Endothelial cell of umbilical vein (primary cell): ENCODE measurements around the gene ARHGEF19. TPM values are rescaled to one million over a fixed set of nuclear protein-coding genes. Genes with fewer than 3 reads are reported as not detected.

ENCODE experiments used
- BruUV-seq: library from RNA; stranded (reverse); fragments of 400-500 nt; replicated peaks from 2 replicates; lab custom pipeline; 2021; lab: Mats Ljungman, UMichigan
- CTCF ChIA-PET: fragments of 300-600, 350-600 bp; sonication (Branson Sonifier 250); formaldehyde crosslinking; loops from one replicate; lab custom pipeline; 2021; ENCODE audit warnings: antibody characterized with exemption, inconsistent platforms; lab: Charles Lee
- POLR2A ChIA-PET: fragments of 300-600, 350-600 bp; sonication (Branson Sonifier 250); formaldehyde crosslinking; loops from one replicate; lab custom pipeline; 2021; ENCODE audit warnings: antibody characterized with exemption, inconsistent platforms; lab: Charles Lee
- DNase-seq: peaks from one replicate; pipeline ENCODE4 v3.0.0-alpha.2; 2011; ENCODE audit warnings: low read depth, low spot score
- FAIRE-seq: peaks from 2 replicates; lab custom pipeline; 2011; peaks lifted over from hg19 to GRCh38; lab: Jason Lieb, UNC
- H2AFZ ChIP-seq: 2 replicates; pipeline ENCODE4 v1.6.0; 2012; ENCODE audit warnings: low read depth, low read length, control low read depth, inconsistent platforms
- H3K27ac ChIP-seq: 2 replicates; pipeline ENCODE4 v1.5.1; 2011; ENCODE audit warnings: low read depth, mild to moderate bottlenecking, control low read depth, low read length, moderate library complexity; ENCODE audit not compliant: insufficient read depth
- H3K27me3 ChIP-seq, 2 experiments: 2 replicates each; pipeline versions ENCODE4 v1.6.0 to v1.6.1; 2011; ENCODE audit warnings: low read length in 2 of 2, mixed read lengths in 1 of 2; ENCODE audit not compliant: control insufficient read depth in 2 of 2, insufficient read depth in 2 of 2
- H3K36me3 ChIP-seq, 2 experiments: 2 replicates in 1 of 2; 3 replicates in 1 of 2; pipeline ENCODE4 v1.5.1; 2011; ENCODE audit warnings: low read length in 2 of 2, mild to moderate bottlenecking in 1 of 2, moderate library complexity in 1 of 2; ENCODE audit not compliant: control insufficient read depth in 2 of 2, insufficient read depth in 2 of 2; ENCODE audit errors: extremely low read depth in 1 of 2
- H3K4me1 ChIP-seq: 3 replicates; pipeline ENCODE4 v1.5.1; 2011; ENCODE audit warnings: mild to moderate bottlenecking, low read length; ENCODE audit not compliant: control insufficient read depth, insufficient read depth; ENCODE audit errors: extremely low read depth
- H3K4me2 ChIP-seq: 2 replicates; pipeline ENCODE4 v1.6.1; 2011; ENCODE audit warnings: low read length, control low read depth, mixed read lengths; ENCODE audit not compliant: insufficient read depth
- H3K4me3 ChIP-seq, 3 experiments: fragments of 200-600 bp in 1 of 3; sonication (generic), shearing (Covaris generic) in 1 of 3; replicated peaks in 1 of 3; 2 replicates each; pipeline ENCODE4 v1.5.1; 2011 to 2016; ENCODE audit warnings: control low read depth in 3 of 3, low read length in 3 of 3, mild to moderate bottlenecking in 2 of 3, inconsistent platforms in 1 of 3, low read depth in 1 of 3, moderate library complexity in 1 of 3; ENCODE audit not compliant: insufficient read depth in 1 of 3
- H3K79me2 ChIP-seq: 2 replicates; pipeline ENCODE4 v1.6.0; 2012; ENCODE audit warnings: low read length, inconsistent platforms; ENCODE audit not compliant: control insufficient read depth, insufficient read depth
- H3K9ac ChIP-seq: replicated peaks from 2 replicates; pipeline ENCODE3; 2011; ENCODE audit warnings: low read length, control low read depth; ENCODE audit not compliant: insufficient read depth; ENCODE audit errors: extremely low read depth
- H3K9me1 ChIP-seq: replicated peaks from 3 replicates; pipeline ENCODE4 v1.6.0; 2011; ENCODE audit warnings: mild to moderate bottlenecking, low read length; ENCODE audit not compliant: control insufficient read depth, insufficient read depth; ENCODE audit errors: extremely low read depth
- H3K9me3 ChIP-seq: replicated peaks from 2 replicates; pipeline ENCODE4 v1.5.1; 2012; ENCODE audit warnings: low read length, inconsistent platforms; ENCODE audit not compliant: control insufficient read depth, insufficient read depth
- H4K20me1 ChIP-seq: replicated peaks from 2 replicates; pipeline ENCODE3; 2011; ENCODE audit warnings: mild to moderate bottlenecking, low read length; ENCODE audit not compliant: control insufficient read depth, insufficient read depth; ENCODE audit errors: extremely low read depth
- CTCF ChIP-seq, 2 donors: IDR thresholded peaks; 1 replicate in 1 of 2; 2 replicates in 1 of 2; pipeline ENCODE4 v1.5.1; 2011; ENCODE audit warnings: low read length in 2 of 2, mild to moderate bottlenecking in 2 of 2, moderate library complexity in 2 of 2, control low read depth in 1 of 2, inconsistent platforms in 1 of 2, low read depth in 1 of 2; ENCODE audit not compliant: insufficient read depth in 1 of 2; ENCODE audit errors: extremely low read depth in 1 of 2
- EZH2 ChIP-seq: IDR thresholded peaks from 2 replicates; pipeline ENCODE4 v1.6.1; 2012; ENCODE audit warnings: borderline replicate concordance, low read depth, mild to moderate bottlenecking, moderate library complexity, low read length, inconsistent platforms; ENCODE audit not compliant: severe bottlenecking
- FOS ChIP-seq: IDR thresholded peaks from 2 replicates; pipeline ENCODE4 v1.6.1; 2011; ENCODE audit warnings: mild to moderate bottlenecking, low read length, moderate library complexity, borderline replicate concordance; ENCODE audit not compliant: insufficient read depth
- GATA2 ChIP-seq: IDR thresholded peaks from 2 replicates; pipeline ENCODE4 v1.7.0; 2011; ENCODE audit warnings: low read depth, mild to moderate bottlenecking, moderate library complexity, mixed read lengths, low read length; ENCODE audit not compliant: insufficient read length, insufficient read depth
- JUN ChIP-seq: IDR thresholded peaks from 2 replicates; pipeline ENCODE4 v1.6.1; 2011; ENCODE audit warnings: borderline replicate concordance, low read depth; ENCODE audit not compliant: insufficient read length, insufficient read depth
- MAX ChIP-seq: IDR thresholded peaks from 2 replicates; pipeline ENCODE4 v1.6.1; 2011; ENCODE audit not compliant: insufficient read depth, insufficient read length
- MYC ChIP-seq: IDR thresholded peaks from one replicate; pipeline ENCODE4 v1.6.1; 2011; ENCODE audit warnings: mild to moderate bottlenecking, low read depth, low read length
- POLR2A ChIP-seq: IDR thresholded peaks from 2 replicates; pipeline ENCODE4 v1.6.1; 2012; ENCODE audit warnings: low read depth, mild to moderate bottlenecking, control low read depth, low read length
- POLR2AphosphoS5 ChIP-seq: IDR thresholded peaks from 2 replicates; pipeline ENCODE4 v1.6.1; 2012; ENCODE audit warnings: low read depth, mild to moderate bottlenecking, control low read depth, low read length, moderate library complexity; ENCODE audit not compliant: insufficient read depth
- dilution Hi-C: fragments of 300-500 bp; cut with MboI; formaldehyde crosslinking; loops from one replicate; pipeline ENCODE4 v1.15.0; 2019; ENCODE audit warnings: low sequenced_read_pairs; ENCODE audit not compliant: extremely low pct_ligation_motif_present
- intact Hi-C: fragments of 100-400 bp; cut with micrococcal nuclease; formaldehyde crosslinking; loops from one replicate; pipeline ENCODE4 v1.10.0; 2022
- polyA plus RNA-seq, 4 experiments: library from polyadenylated mRNA; depleted of rRNA in 3 of 4; stranded (reverse) in 3 of 4; unstranded in 1 of 4; fragments of >200 nt; gene quantifications; 2 replicates each; pipeline versions ENCODE4 v1.2.1 to v1.2.3, GENCODE V29; 2011 to 2012; ENCODE audit warnings: missing spikeins in 1 of 4
- total RNA-seq: library from RNA; stranded (reverse); gene quantifications from 2 replicates; pipeline ENCODE4 v1.2.3, GENCODE V29; 2021

Gene ARHGEF19
- total and polyA plus RNA-seq, 2 donors (not counting 3 experiments of a cell fraction or from before 2014, with no cell fraction given): 6.2 to 8.0 TPM

GRCh38 chr1:16167331-16168143, 44.9 kb downstream of the ARHGEF19 start:
- H3K27me3 ChIP-seq: no peaks in the 10 kb centered on the region
- CTCF ChIA-PET: interaction anchor here (1.2 kb wide), 1 partner anchor 85 kb away, joined by 3 read pairs; no protein-coding TSS in a partner anchor

More at GRCh38 chr1:16167331-16168143, 44.9 kb downstream of the ARHGEF19 start:
- H3K9me1 ChIP-seq: no peaks in the 10 kb centered on the region
- H3K4me2 ChIP-seq: peak overlapping the region; percentile 44
- FAIRE-seq (peak; percentile 60), DNase-seq (no peak)
- intact Hi-C loops: no loop called here
- no peak overlapping the region for H3K27ac ChIP-seq
- dilution Hi-C loops: no loop called here
- H4K20me1 ChIP-seq: no peaks in the 10 kb centered on the region
- peak overlapping the region; percentile 81 for H2AFZ ChIP-seq
- H3K9ac ChIP-seq: peak overlapping the region; percentile 40
- H3K79me2 ChIP-seq: no peaks in the 10 kb centered on the region
- TF ChIP-seq MAX: no peak
- no peak for TF ChIP-seq CTCF (IDR thresholded peaks at IDR 0.05; ENCODE audit: extremely low read depth in 1 of 2, insufficient read depth in 1 of 2, low read depth in 1 of 2, low read length in 2 of 2)
- TF ChIP-seq POLR2A: no peak
- TF ChIP-seq FOS: no peak
- TF ChIP-seq MYC: no peak
- TF ChIP-seq JUN: no peak
- TF ChIP-seq EZH2: no peak
- no peak for TF ChIP-seq POLR2AphosphoS5
- no peak for TF ChIP-seq GATA2
- no peaks in the 10 kb centered on the region for H3K36me3 ChIP-seq
- H3K4me1 ChIP-seq: peaks cover 15% of the 10 kb centered on the region
- no peaks in the 10 kb centered on the region for H3K9me3 ChIP-seq
- POLR2A ChIA-PET: interaction anchor here (2.2 kb wide), 1 partner anchor 11 kb away, joined by 9 read pairs; the partner anchor contains the start of gene EPHA2
- no TSS peak for BruUV-seq
- peak overlapping the region; percentile 31 to 65 (median 34) for H3K4me3 ChIP-seq
